Fibroblast of gingiva (primary cell): ENCODE results near the gene RHOA.
"Not testable (repeated sequence)": the region's sequence is repeated elsewhere in the genome, so short reads cannot be mapped to it uniquely, and the experiment has no call there.

Experiments
- DNase-seq: peaks from one replicate; pipeline ENCODE4 v3.0.0-alpha.2; 2011; ENCODE audit warnings: low read depth

Gene RHOA

GRCh38 chr3:49359623-49360022 is 52.2 kb downstream of the RHOA start:
- DNase-seq, result no peak

- no peak for DNase-seq
These were observed 52.9 kb downstream of the RHOA start for GRCh38 chr3:49358884-49359225.

GRCh38 chr3:49358217-49358883 is 53.4 kb downstream of the RHOA start, which contains the start of gene GPX1:
GPX1 (minus strand) TSS chr3:49358353; CDS start chr3:49358278, 75 bp downstream.
- peak; percentile 97 for DNase-seq

- DNase-seq, result peak; percentile 84
These were observed 54.1 kb downstream of the RHOA start for GRCh38 chr3:49357443-49358216.

GRCh38 chr3:49357095-49357442 is 54.7 kb downstream of the RHOA start:
- not testable (repeated sequence) for DNase-seq

GRCh38 chr3:49352890-49353421 is 58.8 kb downstream of the RHOA start:
- no peak for DNase-seq

- DNase-seq, result no peak
These were observed 59.5 kb downstream of the RHOA start for GRCh38 chr3:49352281-49352680.

- DNase-seq, result peak; percentile 94
These were observed 60.2 kb downstream of the RHOA start for GRCh38 chr3:49351521-49352011.

- no peak for DNase-seq
These were observed 62.2 kb downstream of the RHOA start for GRCh38 chr3:49349348-49350114.

- DNase-seq, result not testable (repeated sequence)
These were observed 63.4 kb downstream of the RHOA start for GRCh38 chr3:49348361-49348760.

GRCh38 chr3:49346797-49347251 is 65.0 kb downstream of the RHOA start:
- DNase-seq, result peak; percentile 47

- DNase-seq, result no peak
These were observed 68.6 kb downstream of the RHOA start for GRCh38 chr3:49343163-49343562.

- DNase-seq, result no peak
These were observed 69.8 kb downstream of the RHOA start for GRCh38 chr3:49341996-49342395.

GRCh38 chr3:49339941-49340800 is 71.6 kb downstream of the RHOA start, which contains the start of gene USP4:
USP4 (minus strand) TSS chr3:49340053; CDS start chr3:49340024, 29 bp downstream.
- peak; percentile 81 for DNase-seq

GRCh38 chr3:49339581-49339940 is 72.2 kb downstream of the RHOA start:
- DNase-seq, result no peak

GRCh38 chr3:49333916-49334633 is 77.7 kb downstream of the RHOA start:
- DNase-seq, result no peak

GRCh38 chr3:49333091-49333490 is 78.7 kb downstream of the RHOA start:
- peak; percentile 45 for DNase-seq

- no peak for DNase-seq
These were observed 82.6 kb downstream of the RHOA start for GRCh38 chr3:49329186-49329585.

GRCh38 chr3:49328350-49328749 is 83.4 kb downstream of the RHOA start:
- DNase-seq, result not testable (repeated sequence)

- DNase-seq, result no peak
These were observed 84.3 kb downstream of the RHOA start for GRCh38 chr3:49327485-49327884.

GRCh38 chr3:49324768-49325167 is 87.0 kb downstream of the RHOA start:
- no peak for DNase-seq
